Right atrium auricular region (tissue), 2 donors: Measurements from ENCODE around the gene SLC51B. TPM values are rescaled to one million over a fixed set of nuclear protein-coding genes. Genes with fewer than 3 reads are reported as not detected.

ENCODE experiments used
- DNase-seq: peaks from one replicate; pipeline ENCODE4 v3.0.0-alpha.2; 2019; ENCODE audit warnings: low spot score
- H3K27ac ChIP-seq, 2 donors: fragments of 200-600 bp; sonication (generic); 1 replicate in 1 of 2; 2 replicates in 1 of 2; pipeline ENCODE4 v1.5.1; 2016 to 2019
- H3K27me3 ChIP-seq, 2 donors: fragments of 200-600 bp; sonication (generic); one replicate each; pipeline versions ENCODE4 v1.5.1 to v1.6.0; 2017 to 2019
- H3K36me3 ChIP-seq: fragments of 200-600 bp; sonication (generic); one replicate; pipeline ENCODE4 v1.5.1; 2016
- H3K4me1 ChIP-seq, 2 donors: fragments of 200-600 bp; sonication (generic); one replicate each; pipeline versions ENCODE4 v1.5.1 to v1.6.0; 2017 to 2019
- H3K4me3 ChIP-seq, 2 donors: fragments of 200-600 bp; sonication (generic); 1 replicate in 1 of 2; 2 replicates in 1 of 2; pipeline ENCODE4 v1.5.1; 2017 to 2019; ENCODE audit warnings: mild to moderate bottlenecking in 1 of 2, moderate library complexity in 1 of 2
- H3K9me3 ChIP-seq, 2 donors: fragments of 200-600 bp; sonication (generic); one replicate each; pipeline ENCODE4 v1.5.1; 2019
- total RNA-seq, 2 donors: library from RNA; depleted of rRNA; stranded (reverse); fragments of >200 nt; gene quantifications; one replicate each; pipeline ENCODE4 v1.1.0, GENCODE V29; 2016
- TF ChIP-seq, protein P1 (sequence below), 2 donors: fragments of 200-600 bp; sonication (generic); IDR thresholded peaks; one replicate each; pipeline ENCODE4 v1.5.1; 2019; ENCODE audit warnings: antibody characterized with exemption in 2 of 2

Gene SLC51B
- total RNA-seq, 2 donors from 2014 or later: not detected

DNA sequence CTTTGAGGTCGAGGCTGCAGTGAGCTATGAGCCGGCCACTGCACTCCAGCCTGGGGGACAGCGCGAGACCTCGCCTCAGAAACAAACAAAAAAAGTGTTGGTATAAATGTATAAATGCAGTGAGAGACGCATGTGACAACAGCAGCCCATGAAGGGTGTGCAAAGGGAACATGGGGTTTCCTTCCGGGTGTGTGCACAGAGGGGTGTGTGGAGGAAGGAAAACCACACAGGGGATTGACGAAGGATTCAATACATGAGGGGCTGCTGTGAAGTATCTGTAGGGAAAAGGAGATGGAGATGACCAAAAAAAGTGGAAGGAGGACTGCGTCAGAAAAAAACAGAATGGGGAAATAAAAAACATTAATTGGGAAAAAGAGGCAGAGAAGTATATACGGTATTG lies 16.8 kb upstream of the SLC51B start:
- no peak overlapping the region for H3K27ac ChIP-seq
- peak overlapping the region; percentile 79 to 99 for H3K4me3 ChIP-seq
- no peaks in the 10 kb centered on the region for H3K9me3 ChIP-seq
- H3K4me1 ChIP-seq: peaks cover 0 to 8% of the 10 kb centered on the region in 2 donors
- no peak for DNase-seq
- no peaks in the 10 kb centered on the region for H3K27me3 ChIP-seq
- TF ChIP-seq, protein P1, sequence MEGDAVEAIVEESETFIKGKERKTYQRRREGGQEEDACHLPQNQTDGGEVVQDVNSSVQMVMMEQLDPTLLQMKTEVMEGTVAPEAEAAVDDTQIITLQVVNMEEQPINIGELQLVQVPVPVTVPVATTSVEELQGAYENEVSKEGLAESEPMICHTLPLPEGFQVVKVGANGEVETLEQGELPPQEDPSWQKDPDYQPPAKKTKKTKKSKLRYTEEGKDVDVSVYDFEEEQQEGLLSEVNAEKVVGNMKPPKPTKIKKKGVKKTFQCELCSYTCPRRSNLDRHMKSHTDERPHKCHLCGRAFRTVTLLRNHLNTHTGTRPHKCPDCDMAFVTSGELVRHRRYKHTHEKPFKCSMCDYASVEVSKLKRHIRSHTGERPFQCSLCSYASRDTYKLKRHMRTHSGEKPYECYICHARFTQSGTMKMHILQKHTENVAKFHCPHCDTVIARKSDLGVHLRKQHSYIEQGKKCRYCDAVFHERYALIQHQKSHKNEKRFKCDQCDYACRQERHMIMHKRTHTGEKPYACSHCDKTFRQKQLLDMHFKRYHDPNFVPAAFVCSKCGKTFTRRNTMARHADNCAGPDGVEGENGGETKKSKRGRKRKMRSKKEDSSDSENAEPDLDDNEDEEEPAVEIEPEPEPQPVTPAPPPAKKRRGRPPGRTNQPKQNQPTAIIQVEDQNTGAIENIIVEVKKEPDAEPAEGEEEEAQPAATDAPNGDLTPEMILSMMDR (IDR thresholded peaks at IDR 0.05): no peak
- peaks cover 11% of the 10 kb centered on the region for H3K36me3 ChIP-seq

DNA sequence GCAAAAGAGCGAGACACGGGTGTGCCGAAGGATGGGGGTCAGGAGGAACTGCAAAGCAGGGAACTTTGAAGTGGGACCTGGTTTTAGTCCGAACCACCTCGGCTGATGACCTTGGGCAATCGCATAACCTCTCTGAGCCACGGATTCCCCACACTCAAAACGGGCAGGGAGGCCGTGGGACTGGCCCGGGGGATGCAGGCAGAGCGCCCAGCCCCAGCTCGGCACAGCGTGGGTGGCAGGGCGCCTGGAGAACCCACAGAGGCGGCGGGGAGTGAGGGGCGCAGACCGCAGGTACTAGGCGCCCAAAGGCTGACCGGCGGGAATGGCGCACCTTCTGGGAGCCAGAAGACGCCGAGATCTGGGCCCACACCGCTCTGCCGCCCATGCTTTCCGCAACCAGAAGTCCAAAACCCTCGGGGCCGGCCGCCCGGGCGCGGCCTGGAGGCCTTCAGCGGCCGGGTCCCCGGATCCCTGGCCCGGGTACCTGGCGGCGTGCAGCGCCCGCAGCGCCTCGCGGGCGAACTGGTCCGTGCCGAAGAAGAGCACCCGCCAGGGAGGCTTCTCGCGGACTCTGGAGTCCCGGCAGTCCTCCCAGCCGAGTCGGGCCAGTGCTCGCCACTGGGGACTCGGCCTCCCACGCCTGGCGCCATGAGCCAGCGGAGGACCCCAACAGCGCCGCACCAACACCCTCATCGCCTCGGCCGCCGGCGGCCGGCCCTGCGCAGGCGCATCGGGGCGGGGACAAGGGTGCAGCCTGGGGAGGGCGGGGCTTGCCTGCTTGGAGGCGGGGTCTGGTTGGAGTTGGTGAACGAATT lies 16.1 kb upstream of the SLC51B start, which contains the start of gene MTFMT:
Gene MTFMT, minus strand, starts transcription at position 719 of the 815 bp plus-strand sequence. Its CDS starts 26 bp downstream, at position 693.
- no peaks in the 10 kb centered on the region for H3K9me3 ChIP-seq
- peaks cover 0 to 14% of the 10 kb centered on the region in 2 donors for H3K4me1 ChIP-seq
- H3K27me3 ChIP-seq: no peaks in the 10 kb centered on the region
- H3K36me3 ChIP-seq: peaks cover 11% of the 10 kb centered on the region
- DNase-seq: peak; percentile 89
- H3K4me3 ChIP-seq: peak within 1 kb of the TSS; percentile 79 to 99
- TF ChIP-seq, protein P1 (IDR thresholded peaks at IDR 0.05): peak in 1 of 2 donors; percentile 37
- H3K27ac ChIP-seq: peak within 1 kb of the TSS; percentile 81 to 85

GRCh38 chr15:65029736-65030208 lies 15.4 kb upstream of the SLC51B start:
- Histone ChIP-seq H3K36me3 (peaks cover 11% of the 10 kb centered on the region), H3K9me3 (no peaks in the 10 kb centered on the region), H3K4me1 (peaks cover 0 to 14% of the 10 kb centered on the region in 2 donors), H3K4me3 (peak overlapping the region; percentile 79 to 99), H3K27ac (peak overlapping the region; percentile 81 to 85), H3K27me3 (no peaks in the 10 kb centered on the region)
- DNase-seq: no peak
- TF ChIP-seq, protein P1 (IDR thresholded peaks at IDR 0.05): no peak

- H3K4me1 ChIP-seq: peaks cover 0 to 13% of the 10 kb centered on the region in 2 donors
- DNase-seq: no peak
- H3K27ac ChIP-seq: no peak overlapping the region
- no peak overlapping the region for H3K4me3 ChIP-seq
- no peaks in the 10 kb centered on the region for H3K27me3 ChIP-seq
- TF ChIP-seq, protein P1 (IDR thresholded peaks at IDR 0.05): peak; percentile 71 to 75
- H3K36me3 ChIP-seq: no peaks in the 10 kb centered on the region
- H3K9me3 ChIP-seq: no peaks in the 10 kb centered on the region
These were observed 12.2 kb upstream of the SLC51B start for GRCh38 chr15:65032801-65033537.

DNA sequence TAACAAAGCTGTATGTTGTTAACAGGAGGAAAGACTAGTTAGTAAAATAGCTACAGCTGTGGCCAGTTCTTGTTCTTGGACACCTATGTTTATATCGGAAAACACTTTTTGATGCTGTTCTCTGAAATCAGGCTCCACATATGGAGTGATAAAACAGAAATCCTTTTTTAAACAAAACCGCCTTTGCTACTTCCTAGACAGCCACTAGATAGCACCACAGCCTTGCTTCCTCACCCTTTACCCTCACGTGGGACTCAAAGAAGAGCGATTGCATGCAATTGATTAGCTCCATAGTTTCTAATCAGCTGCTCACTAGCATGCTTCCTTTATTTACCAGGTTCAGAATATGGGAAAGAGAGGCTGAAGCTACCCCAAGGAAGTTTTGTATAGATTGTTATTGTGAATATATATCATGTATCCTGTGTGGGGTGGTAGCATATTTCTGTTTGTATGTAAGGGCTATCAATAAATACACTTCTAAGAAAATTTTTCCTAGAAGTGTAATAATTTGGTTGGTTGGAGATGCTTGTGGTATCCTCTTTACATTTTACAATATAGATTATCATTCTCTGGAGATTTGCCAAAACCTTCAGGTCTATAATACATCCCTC lies 11.4 kb upstream of the SLC51B start:
- Histone ChIP-seq H3K9me3 (no peaks in the 10 kb centered on the region), H3K36me3 (no peaks in the 10 kb centered on the region), H3K4me1 (peaks cover 0 to 8% of the 10 kb centered on the region in 2 donors), H3K27ac (no peak overlapping the region), H3K4me3 (no peak overlapping the region), H3K27me3 (no peaks in the 10 kb centered on the region)
- DNase-seq: no peak
- TF ChIP-seq, protein P1 (IDR thresholded peaks at IDR 0.05): peak in 1 of 2 donors; percentile 56
